ENCODE measurements around the gene FURIN.
A peak's percentile ranks its signal among the peaks of the same experiment; 100 is the strongest.

FURIN gene

DNA sequence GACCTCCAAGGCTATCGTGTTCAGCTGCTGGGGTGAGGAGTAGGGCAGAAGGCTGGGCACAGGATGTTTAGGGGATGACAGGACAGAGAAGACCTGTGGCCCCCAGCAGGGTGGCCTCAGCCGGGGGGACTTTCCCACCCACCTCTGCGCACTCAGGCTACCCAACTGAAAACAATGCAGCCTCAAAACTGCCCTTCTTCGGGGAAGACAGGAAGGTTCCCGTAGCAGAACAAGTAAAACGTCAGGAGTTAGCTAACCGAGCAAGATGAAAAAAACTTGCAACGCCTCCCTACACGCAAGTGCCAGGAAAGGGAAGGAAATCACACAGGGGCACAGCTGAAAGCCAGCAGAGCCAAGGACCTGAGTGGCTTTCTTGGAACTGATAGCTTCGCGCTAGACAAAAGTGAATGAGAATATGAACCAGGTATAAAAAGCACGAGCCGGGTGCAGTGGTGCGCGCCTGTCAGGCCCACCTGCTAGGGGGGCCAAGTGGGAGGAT lies 38.4 kb upstream of the FURIN start:
- no peak overlapping the region for H3K4me3 ChIP-seq (replicated peaks; ENCODE audit: low read depth, low read length)
- no peaks in the 10 kb centered on the region for H3K27me3 ChIP-seq (replicated peaks; ENCODE audit: control insufficient read depth, insufficient read depth, low read length)
- peak; percentile 61 for DNase-seq (ENCODE audit: extremely low read depth, insufficient read length)
- no peaks in the 10 kb centered on the region for H3K36me3 ChIP-seq (ENCODE audit: control insufficient read depth, insufficient read depth, low read length)
- TF ChIP-seq, protein P1, sequence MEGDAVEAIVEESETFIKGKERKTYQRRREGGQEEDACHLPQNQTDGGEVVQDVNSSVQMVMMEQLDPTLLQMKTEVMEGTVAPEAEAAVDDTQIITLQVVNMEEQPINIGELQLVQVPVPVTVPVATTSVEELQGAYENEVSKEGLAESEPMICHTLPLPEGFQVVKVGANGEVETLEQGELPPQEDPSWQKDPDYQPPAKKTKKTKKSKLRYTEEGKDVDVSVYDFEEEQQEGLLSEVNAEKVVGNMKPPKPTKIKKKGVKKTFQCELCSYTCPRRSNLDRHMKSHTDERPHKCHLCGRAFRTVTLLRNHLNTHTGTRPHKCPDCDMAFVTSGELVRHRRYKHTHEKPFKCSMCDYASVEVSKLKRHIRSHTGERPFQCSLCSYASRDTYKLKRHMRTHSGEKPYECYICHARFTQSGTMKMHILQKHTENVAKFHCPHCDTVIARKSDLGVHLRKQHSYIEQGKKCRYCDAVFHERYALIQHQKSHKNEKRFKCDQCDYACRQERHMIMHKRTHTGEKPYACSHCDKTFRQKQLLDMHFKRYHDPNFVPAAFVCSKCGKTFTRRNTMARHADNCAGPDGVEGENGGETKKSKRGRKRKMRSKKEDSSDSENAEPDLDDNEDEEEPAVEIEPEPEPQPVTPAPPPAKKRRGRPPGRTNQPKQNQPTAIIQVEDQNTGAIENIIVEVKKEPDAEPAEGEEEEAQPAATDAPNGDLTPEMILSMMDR (IDR thresholded peaks at IDR 0.05; ENCODE audit: insufficient read depth, low read length, poor library complexity, severe bottlenecking), result no peak

DNA sequence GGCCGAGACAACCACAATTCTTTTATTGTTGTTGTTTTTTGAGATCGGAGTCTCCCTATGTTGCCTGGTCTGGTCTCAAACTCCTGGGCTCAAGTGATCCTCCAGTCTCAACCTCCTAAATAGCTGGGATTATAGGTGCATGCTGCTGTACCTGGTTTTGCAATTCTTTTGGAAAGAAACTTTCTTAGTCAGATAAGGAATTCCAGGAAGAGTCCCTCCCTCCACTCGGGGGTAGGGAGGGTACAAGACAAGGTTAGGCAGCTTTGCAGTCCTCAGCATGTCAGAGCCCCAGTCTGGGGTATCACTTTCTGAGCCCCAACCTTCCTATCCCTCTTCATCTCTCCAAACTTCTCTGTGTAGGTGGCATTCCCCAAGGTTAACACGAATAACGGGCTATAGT lies 33.8 kb upstream of the FURIN start:
- no peaks in the 10 kb centered on the region for H3K27me3 ChIP-seq (replicated peaks; ENCODE audit: control insufficient read depth, insufficient read depth, low read length)
- no peaks in the 10 kb centered on the region for H3K36me3 ChIP-seq (ENCODE audit: control insufficient read depth, insufficient read depth, low read length)
- no peak for DNase-seq (ENCODE audit: extremely low read depth, insufficient read length)
- TF ChIP-seq, protein P1 (IDR thresholded peaks at IDR 0.05; ENCODE audit: insufficient read depth, low read length, poor library complexity, severe bottlenecking), result no peak
- H3K4me3 ChIP-seq (replicated peaks; ENCODE audit: low read depth, low read length), result no peak overlapping the region

GRCh38 chr15:90836296-90836871 lies 32.0 kb upstream of the FURIN start:
- TF ChIP-seq, protein P1 (IDR thresholded peaks at IDR 0.05; ENCODE audit: insufficient read depth, low read length, poor library complexity, severe bottlenecking), result no peak
- H3K4me3 ChIP-seq (replicated peaks; ENCODE audit: low read depth, low read length), result no peak overlapping the region
- no peak for DNase-seq (ENCODE audit: extremely low read depth, insufficient read length)
- no peaks in the 10 kb centered on the region for H3K36me3 ChIP-seq (ENCODE audit: control insufficient read depth, insufficient read depth, low read length)
- H3K27me3 ChIP-seq (replicated peaks; ENCODE audit: control insufficient read depth, insufficient read depth, low read length), result no peaks in the 10 kb centered on the region

GRCh38 chr15:90837094-90837493 lies 31.3 kb upstream of the FURIN start:
- DNase-seq (ENCODE audit: extremely low read depth, insufficient read length), result no peak

GRCh38 chr15:90838139-90838538 lies 30.2 kb upstream of the FURIN start:
- peak; percentile 54 for DNase-seq (ENCODE audit: extremely low read depth, insufficient read length)
- Histone ChIP-seq H3K27me3 (replicated peaks; ENCODE audit: control insufficient read depth, insufficient read depth, low read length) (no peaks in the 10 kb centered on the region), H3K4me3 (replicated peaks; ENCODE audit: low read depth, low read length) (no peak overlapping the region), H3K36me3 (ENCODE audit: control insufficient read depth, insufficient read depth, low read length) (no peaks in the 10 kb centered on the region)
- TF ChIP-seq, protein P1 (IDR thresholded peaks at IDR 0.05; ENCODE audit: insufficient read depth, low read length, poor library complexity, severe bottlenecking), result no peak

More at GRCh38 chr15:90837094-90837493, 31.3 kb upstream of the FURIN start:
- Histone ChIP-seq H3K36me3 (ENCODE audit: control insufficient read depth, insufficient read depth, low read length) (no peaks in the 10 kb centered on the region), H3K27me3 (replicated peaks; ENCODE audit: control insufficient read depth, insufficient read depth, low read length) (no peaks in the 10 kb centered on the region), H3K4me3 (replicated peaks; ENCODE audit: low read depth, low read length) (no peak overlapping the region)
- TF ChIP-seq, protein P1 (IDR thresholded peaks at IDR 0.05; ENCODE audit: insufficient read depth, low read length, poor library complexity, severe bottlenecking), result no peak

- no peaks in the 10 kb centered on the region for H3K27me3 ChIP-seq (replicated peaks; ENCODE audit: control insufficient read depth, insufficient read depth, low read length)
- TF ChIP-seq, protein P1 (IDR thresholded peaks at IDR 0.05; ENCODE audit: insufficient read depth, low read length, poor library complexity, severe bottlenecking), result no peak
- no peak for DNase-seq (ENCODE audit: extremely low read depth, insufficient read length)
- no peak overlapping the region for H3K4me3 ChIP-seq (replicated peaks; ENCODE audit: low read depth, low read length)
- H3K36me3 ChIP-seq (ENCODE audit: control insufficient read depth, insufficient read depth, low read length), result no peaks in the 10 kb centered on the region
Measured at GRCh38 chr15:90838544-90838943, 29.8 kb upstream of the FURIN start.

Measured in GM06990 (cell line).